Activated naive CD4-positive, alpha-beta T cell treated with anti-CD3 and anti-CD28 coated beads for 36 hours (primary cell): ENCODE data around the gene ANKRD44. TPM values are rescaled to one million over a fixed set of nuclear protein-coding genes. Genes with fewer than 3 reads are reported as not detected.

Experiments used
- CTCF ChIA-PET: fragments of 350-600 bp; sonication (Branson Sonifier 250); formaldehyde crosslinking; loops from one replicate; lab custom pipeline; 2021; ENCODE audit warnings: antibody characterized with exemption; lab: Charles Lee
- DNase-seq: peaks from one replicate; pipeline ENCODE4 v3.0.0-alpha.2; 2020
- H3K27ac Mint-ChIP-seq: one replicate; pipeline ENCODE4 v1.8.0; 2021; ENCODE audit warnings: mild to moderate bottlenecking, mixed read lengths
- H3K27me3 Mint-ChIP-seq: one replicate; pipeline ENCODE4 v1.8.0; 2021; ENCODE audit warnings: low read depth, mixed read lengths
- H3K36me3 Mint-ChIP-seq: one replicate; pipeline ENCODE4 v1.8.0; 2021; ENCODE audit warnings: low read depth, mixed read lengths
- H3K4me1 Mint-ChIP-seq: one replicate; pipeline ENCODE4 v1.8.0; 2021; ENCODE audit warnings: low read depth, mixed read lengths
- H3K4me3 Mint-ChIP-seq: one replicate; pipeline ENCODE4 v1.8.0; 2021; ENCODE audit warnings: mild to moderate bottlenecking, moderate library complexity, mixed read lengths
- H3K9me3 Mint-ChIP-seq: one replicate; pipeline ENCODE4 v1.8.0; 2021; ENCODE audit warnings: mixed read lengths
- intact Hi-C: fragments of 100-400 bp; cut with micrococcal nuclease; formaldehyde crosslinking; loops from one replicate; pipeline ENCODE4 v1.15.1; 2023
- total RNA-seq, 2 experiments: library from RNA; stranded (reverse); gene quantifications; one replicate each; pipeline ENCODE4 v1.2.3, GENCODE V29; 2021

Gene ANKRD44
- total RNA-seq, 2 experiments from 2014 or later, result 87.8 to 101 TPM

DNA sequence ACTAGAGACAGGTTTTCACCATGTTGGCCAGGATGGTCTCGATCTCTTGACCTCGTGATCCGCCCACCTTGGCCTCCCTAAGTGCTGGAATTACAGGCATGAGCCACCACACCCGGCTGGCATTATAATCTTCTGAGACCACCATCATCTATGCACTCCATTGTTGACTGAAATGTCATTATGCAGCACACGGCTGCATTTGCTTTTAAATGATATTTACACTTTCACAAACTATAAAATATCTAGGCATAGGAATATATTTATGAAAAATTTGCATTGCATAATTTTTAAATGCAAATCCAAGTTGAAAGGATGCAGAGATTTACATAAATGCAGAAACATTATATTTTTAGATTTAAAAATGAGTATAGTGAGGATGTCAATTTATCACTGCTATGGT lies 30.0 kb upstream of the ANKRD44 start:
- Mint-ChIP-seq H3K9me3 (no peaks in the 10 kb centered on the region), H3K27ac (no peak overlapping the region), H3K4me1 (peaks cover 16% of the 10 kb centered on the region), H3K27me3 (no peaks in the 10 kb centered on the region), H3K4me3 (no peak overlapping the region), H3K36me3 (peaks cover 2% of the 10 kb centered on the region)
- CTCF ChIA-PET, result interaction anchor here (0.6 kb wide), 1 partner anchor 320 kb away, joined by 3 read pairs; no protein-coding TSS in a partner anchor
- intact Hi-C loops, result no loop called here
- no peak for DNase-seq

DNA sequence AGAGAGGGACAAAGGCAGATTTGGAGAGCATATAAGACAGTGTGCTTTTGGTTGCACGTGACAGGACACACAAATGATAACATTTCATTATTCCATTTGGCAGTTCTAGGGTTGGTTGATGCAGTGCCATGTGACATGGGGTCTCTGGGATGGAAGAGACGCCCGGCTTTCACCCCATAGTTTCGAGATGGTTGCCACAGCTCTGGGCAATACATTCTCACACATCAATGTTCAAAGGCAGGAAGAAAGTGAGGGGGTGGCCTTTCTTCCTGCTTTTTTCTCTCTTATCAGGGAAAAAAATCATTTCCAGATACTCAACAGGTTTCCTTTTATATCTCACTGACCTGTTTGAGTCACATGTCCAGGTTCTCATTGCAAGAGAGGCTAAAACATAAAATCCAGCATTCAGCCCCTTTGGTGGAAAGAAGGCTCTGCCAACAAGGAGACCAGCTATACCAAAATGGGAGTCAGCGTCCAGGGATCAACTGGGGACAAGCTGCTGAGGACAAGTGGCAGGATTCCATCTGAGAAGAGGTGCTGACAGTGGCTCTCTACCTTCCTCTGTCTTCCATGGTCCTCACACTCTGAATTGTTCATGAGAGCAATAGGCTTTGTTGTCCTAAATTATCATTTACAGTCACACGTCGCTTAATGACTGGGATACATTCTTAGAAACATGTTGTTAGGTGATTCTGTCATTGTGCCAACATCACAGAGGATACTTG lies 29.1 kb upstream of the ANKRD44 start:
- intact Hi-C loops, result no loop called here
- Mint-ChIP-seq H3K9me3 (no peaks in the 10 kb centered on the region), H3K27ac (no peak overlapping the region), H3K4me1 (peaks cover 14% of the 10 kb centered on the region), H3K36me3 (peaks cover 2% of the 10 kb centered on the region), H3K27me3 (no peaks in the 10 kb centered on the region), H3K4me3 (no peak overlapping the region)
- no peak for DNase-seq
- CTCF ChIA-PET, result no interaction called here

- no peaks in the 10 kb centered on the region for H3K27me3 Mint-ChIP-seq
- intact Hi-C loops, result no loop called here
- no peak overlapping the region for H3K4me3 Mint-ChIP-seq
These were observed 28.4 kb upstream of the ANKRD44 start for GRCh38 chr2:197339016-197339415.

DNA sequence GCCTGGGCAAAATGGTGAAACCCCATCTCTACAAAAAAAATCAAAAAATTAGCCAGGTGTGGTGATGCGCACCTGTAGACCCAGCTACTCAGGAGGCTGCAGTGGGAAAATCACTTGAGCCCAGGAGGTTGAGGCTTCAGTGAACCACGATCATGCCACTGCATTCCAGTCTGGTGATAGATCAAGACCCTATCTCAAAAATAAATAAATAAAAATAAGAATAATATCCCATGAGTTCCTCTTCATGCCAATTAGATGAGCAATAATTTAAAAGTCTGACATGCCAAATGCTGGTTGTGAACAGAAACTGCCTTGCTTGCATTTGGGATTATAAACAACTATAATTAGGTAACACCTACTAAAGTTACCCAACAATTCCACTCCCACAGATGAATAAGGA lies 22.1 kb upstream of the ANKRD44 start:
- H3K4me1 Mint-ChIP-seq, result peaks cover 20% of the 10 kb centered on the region
- no peak overlapping the region for H3K4me3 Mint-ChIP-seq
- H3K27ac Mint-ChIP-seq, result no peak overlapping the region
- intact Hi-C loops, result no loop called here
- peaks cover 5% of the 10 kb centered on the region for H3K36me3 Mint-ChIP-seq
- CTCF ChIA-PET, result no interaction called here
- no peak for DNase-seq
- H3K27me3 Mint-ChIP-seq, result no peaks in the 10 kb centered on the region
- peaks cover 9% of the 10 kb centered on the region for H3K9me3 Mint-ChIP-seq

More at GRCh38 chr2:197339016-197339415, 28.4 kb upstream of the ANKRD44 start:
- peaks cover 2% of the 10 kb centered on the region for H3K36me3 Mint-ChIP-seq
- no peak overlapping the region for H3K27ac Mint-ChIP-seq
- no peak for DNase-seq
- CTCF ChIA-PET, result no interaction called here
- peaks cover 17% of the 10 kb centered on the region for H3K4me1 Mint-ChIP-seq
- no peaks in the 10 kb centered on the region for H3K9me3 Mint-ChIP-seq

DNA sequence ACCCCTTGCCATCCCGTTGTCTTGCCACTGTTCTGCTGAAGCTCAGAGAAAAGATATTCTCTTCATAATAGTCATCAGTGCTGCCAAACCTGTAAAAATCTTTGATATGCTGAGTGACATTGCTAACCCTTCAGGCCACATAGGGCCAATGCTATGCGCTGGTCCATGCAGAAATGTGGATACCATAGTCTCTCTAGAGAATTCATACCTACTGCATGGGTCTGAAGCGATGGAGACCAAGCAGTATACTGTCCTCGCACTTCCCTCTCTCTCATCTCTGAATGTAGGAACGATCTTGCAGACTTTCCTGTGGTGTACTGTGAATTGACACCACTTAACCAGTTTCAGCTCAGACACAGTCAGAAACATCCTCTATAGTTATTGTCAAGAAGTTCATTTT lies 17.9 kb upstream of the ANKRD44 start:
- Mint-ChIP-seq H3K9me3 (peaks cover 9% of the 10 kb centered on the region), H3K4me3 (peak overlapping the region; percentile 6), H3K36me3 (peaks cover 3% of the 10 kb centered on the region), H3K27me3 (no peaks in the 10 kb centered on the region), H3K27ac (peak overlapping the region; percentile 89), H3K4me1 (peaks cover 51% of the 10 kb centered on the region)
- intact Hi-C loops, result loop anchor here (1.0 to 5.0 kb wide), 4 partner anchors 31 to 401 kb away; partner anchors contain the start of gene PGAP1
- CTCF ChIA-PET, result interaction anchor here (0.6 to 2.1 kb wide), 10 partner anchors 9 to 215 kb away, joined by 3 to 10 read pairs (median 4); partner anchors contain the start of gene ANKRD44
- DNase-seq, result no peak

DNA sequence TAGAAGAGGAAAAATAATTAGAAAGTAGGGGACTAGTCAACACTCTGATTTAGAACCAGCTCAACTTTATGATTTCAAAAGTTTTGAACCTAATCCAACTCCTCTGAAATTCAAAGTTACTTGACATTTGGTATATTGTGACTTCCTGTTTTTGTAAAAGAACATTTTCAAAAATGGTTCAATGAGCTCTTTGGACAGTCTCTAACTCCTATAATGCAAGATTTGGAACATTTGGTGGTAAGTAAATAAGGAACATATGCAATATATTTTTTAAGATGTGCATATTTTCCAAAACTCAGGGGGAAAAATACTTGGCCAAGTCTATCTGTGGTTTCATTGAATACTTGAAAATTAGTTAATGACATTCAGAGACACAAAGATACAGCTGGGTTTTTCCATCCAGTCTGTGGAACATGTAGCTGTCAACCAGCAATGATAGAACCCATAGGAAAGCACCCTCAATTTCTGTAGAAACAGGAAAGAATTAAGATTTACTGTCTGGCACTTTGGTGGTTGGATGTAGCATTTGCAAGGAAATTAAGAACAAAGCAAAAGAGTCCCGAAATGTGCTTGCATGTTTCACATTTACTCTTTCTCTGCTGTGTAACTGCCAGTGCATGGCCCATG lies 17.0 kb upstream of the ANKRD44 start:
- Mint-ChIP-seq H3K4me1 (peaks cover 60% of the 10 kb centered on the region), H3K4me3 (peak overlapping the region; percentile 25), H3K27ac (peak overlapping the region; percentile 89), H3K36me3 (peaks cover 3% of the 10 kb centered on the region), H3K27me3 (no peaks in the 10 kb centered on the region), H3K9me3 (peaks cover 9% of the 10 kb centered on the region)
- no peak for DNase-seq
- intact Hi-C loops, result loop anchor here (1.0 to 5.0 kb wide), 4 partner anchors 32 to 400 kb away; partner anchors contain the start of gene PGAP1
- CTCF ChIA-PET, result interaction anchor here (0.7 to 2.1 kb wide), 8 partner anchors 9 to 237 kb away, joined by 3 to 10 read pairs (median 4); partner anchors contain the start of gene ANKRD44

GRCh38 chr2:197327073-197327471 lies 16.5 kb upstream of the ANKRD44 start:
- peak overlapping the region; percentile 89 for H3K27ac Mint-ChIP-seq
- peaks cover 9% of the 10 kb centered on the region for H3K9me3 Mint-ChIP-seq
- H3K4me3 Mint-ChIP-seq, result no peak overlapping the region
- intact Hi-C loops, result loop anchor here (5.0 kb wide), 2 partner anchors 255 to 400 kb away; partner anchors contain the start of gene PGAP1
- CTCF ChIA-PET, result interaction anchor here (0.7 to 2.1 kb wide), 8 partner anchors 9 to 236 kb away, joined by 3 to 10 read pairs (median 5); partner anchors contain the start of gene ANKRD44
- no peak for DNase-seq
- H3K27me3 Mint-ChIP-seq, result no peaks in the 10 kb centered on the region
- H3K36me3 Mint-ChIP-seq, result peaks cover 3% of the 10 kb centered on the region
- H3K4me1 Mint-ChIP-seq, result peaks cover 63% of the 10 kb centered on the region

DNA sequence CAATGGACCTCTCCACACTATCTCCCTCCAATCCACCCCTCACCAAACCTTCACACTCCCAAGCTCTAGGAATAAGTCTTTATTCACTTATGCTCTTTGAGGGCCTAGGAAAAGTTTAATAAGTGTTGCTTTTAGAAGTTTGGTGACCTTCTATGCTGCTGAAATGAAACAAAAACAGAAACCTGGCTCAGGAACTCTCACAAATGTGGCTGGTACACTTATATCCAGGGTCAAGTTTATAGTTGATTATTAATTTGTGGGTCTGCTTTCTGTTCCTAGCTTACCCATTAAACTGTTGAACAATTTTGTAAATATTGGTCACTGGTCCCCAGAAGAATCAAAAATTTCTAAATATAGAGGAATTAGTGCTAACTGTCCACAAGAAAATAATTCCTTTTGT lies 14.2 kb upstream of the ANKRD44 start:
- Mint-ChIP-seq H3K36me3 (no peaks in the 10 kb centered on the region), H3K27ac (peak overlapping the region; percentile 57)
- no peak for DNase-seq

DNA sequence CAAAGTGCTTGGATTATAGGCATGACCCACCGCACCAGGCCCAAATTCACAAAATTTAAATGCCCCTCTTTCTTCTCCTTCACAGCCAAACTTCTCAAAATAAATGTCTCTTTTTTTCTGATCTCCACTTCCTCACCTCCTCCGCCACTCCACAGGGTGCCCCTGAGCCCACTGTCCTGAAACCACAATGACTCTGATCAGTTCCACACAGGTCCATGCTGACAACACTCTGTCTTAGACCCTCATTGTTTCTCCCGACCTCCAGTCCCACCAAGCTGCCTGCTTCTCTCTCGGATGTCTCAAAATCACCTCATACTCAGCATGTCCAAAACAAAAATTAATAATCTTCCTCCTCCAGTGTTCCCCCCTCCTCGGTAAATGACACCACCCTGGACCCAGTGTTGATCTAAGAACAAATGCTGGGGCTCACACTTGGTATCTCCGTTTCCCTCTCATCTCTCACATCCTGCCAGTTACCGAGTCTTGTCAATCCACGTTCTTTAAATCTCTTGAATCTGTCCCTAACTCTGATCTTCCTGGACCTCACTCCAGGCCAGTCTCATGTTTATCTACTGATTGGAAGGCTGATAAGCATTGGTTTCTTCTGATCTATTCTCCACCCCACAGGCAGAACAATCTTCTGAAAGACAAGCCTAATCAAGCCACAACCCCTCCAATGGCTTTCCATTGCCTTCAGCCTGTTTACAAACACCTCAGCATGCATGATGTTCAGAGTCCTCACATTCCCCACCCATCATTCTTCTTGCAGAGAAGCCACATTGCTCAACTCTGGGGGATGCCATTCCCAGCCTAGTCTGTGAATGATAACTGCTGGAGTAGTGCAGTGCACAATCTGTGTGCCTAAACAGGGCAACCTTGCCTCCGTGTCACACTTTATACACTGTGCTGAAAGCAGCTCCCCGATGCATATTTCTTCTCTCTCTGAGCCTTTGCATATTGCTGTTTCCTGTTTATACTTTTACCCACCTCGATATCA lies 12.4 kb upstream of the ANKRD44 start:
- Mint-ChIP-seq H3K4me3 (peak overlapping the region; percentile 62), H3K4me1 (peaks cover 73% of the 10 kb centered on the region), H3K27ac (peak overlapping the region; percentile 88), H3K9me3 (no peaks in the 10 kb centered on the region), H3K36me3 (no peaks in the 10 kb centered on the region), H3K27me3 (no peaks in the 10 kb centered on the region)
- peak; percentile 41 for DNase-seq
- intact Hi-C loops, result loop anchor here (5.0 kb wide), 1 partner anchor 686 kb away; the partner anchor contains the start of gene CCDC150
- CTCF ChIA-PET, result interaction anchor here (0.7 to 1.4 kb wide), 4 partner anchors 10 to 210 kb away, joined by 3 to 5 read pairs (median 3); no protein-coding TSS in a partner anchor

More for the DNA sequence above, 14.2 kb upstream of the ANKRD44 start:
- Mint-ChIP-seq H3K4me3 (peak overlapping the region; percentile 45), H3K9me3 (peaks cover 1% of the 10 kb centered on the region), H3K4me1 (peaks cover 80% of the 10 kb centered on the region), H3K27me3 (no peaks in the 10 kb centered on the region)
- intact Hi-C loops, result loop anchor here (2.0 to 5.0 kb wide), 4 partner anchors 252 to 688 kb away; partner anchors contain the start of genes CCDC150 and PGAP1
- CTCF ChIA-PET, result interaction anchor here (1.6 kb wide), 1 partner anchor 14 kb away, joined by 4 read pairs; no protein-coding TSS in a partner anchor

DNA sequence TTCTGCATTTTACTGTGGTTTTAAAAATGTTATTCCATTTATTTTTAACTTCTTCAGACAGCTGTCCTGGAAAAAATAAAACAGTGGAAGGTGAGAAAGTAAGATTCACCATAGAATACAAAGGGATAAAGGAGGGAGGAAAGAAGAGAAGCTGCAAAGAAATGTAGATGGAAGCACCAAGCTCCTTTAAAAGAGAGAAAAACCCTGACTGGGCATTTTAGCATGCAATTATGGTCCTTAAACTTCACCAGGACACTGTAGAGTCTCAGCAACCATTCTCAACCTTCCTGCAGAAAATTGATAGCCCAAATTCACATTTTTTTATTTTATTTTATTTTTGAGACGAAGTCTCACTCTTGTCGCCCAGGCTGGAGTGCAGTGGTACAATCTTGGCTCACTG lies 11.6 kb upstream of the ANKRD44 start:
- no peak overlapping the region for H3K4me3 Mint-ChIP-seq
- H3K27me3 Mint-ChIP-seq, result no peaks in the 10 kb centered on the region
- no peaks in the 10 kb centered on the region for H3K36me3 Mint-ChIP-seq
- intact Hi-C loops, result loop anchor here (5.0 kb wide), 1 partner anchor 685 kb away; the partner anchor contains the start of gene CCDC150
- no peak for DNase-seq
- H3K4me1 Mint-ChIP-seq, result peaks cover 66% of the 10 kb centered on the region
- no peaks in the 10 kb centered on the region for H3K9me3 Mint-ChIP-seq
- H3K27ac Mint-ChIP-seq, result no peak overlapping the region
- CTCF ChIA-PET, result interaction anchor here (0.7 to 3.1 kb wide), 5 partner anchors 9 to 209 kb away, joined by 3 to 17 read pairs (median 3); no protein-coding TSS in a partner anchor

DNA sequence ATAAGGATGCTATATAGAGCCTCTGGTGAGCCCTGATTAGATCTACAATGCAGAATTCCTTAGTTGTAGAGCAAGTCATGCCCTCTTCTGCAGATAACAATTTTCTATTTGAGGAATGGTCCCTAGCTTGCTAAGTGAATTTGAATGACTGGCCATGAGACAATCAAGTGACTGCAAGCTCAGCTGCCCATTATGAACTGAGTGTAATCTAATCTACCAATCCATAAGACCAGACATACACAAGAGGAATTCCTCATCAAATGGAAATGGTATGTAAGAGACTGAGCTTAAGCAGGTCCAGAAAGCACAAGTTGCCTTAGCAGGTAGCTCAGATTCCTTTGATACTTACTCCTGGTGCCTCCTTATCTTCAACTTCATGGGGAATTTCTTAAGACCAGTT lies 4.8 kb upstream of the ANKRD44 start:
- Mint-ChIP-seq H3K4me3 (no peak overlapping the region), H3K27me3 (no peaks in the 10 kb centered on the region), H3K36me3 (no peaks in the 10 kb centered on the region), H3K27ac (no peak overlapping the region), H3K4me1 (peaks cover 52% of the 10 kb centered on the region), H3K9me3 (no peaks in the 10 kb centered on the region)
- intact Hi-C loops, result no loop called here
- CTCF ChIA-PET, result interaction anchor here (0.7 to 1.0 kb wide), 3 partner anchors 78 to 202 kb away, joined by 3 to 4 read pairs (median 3); no protein-coding TSS in a partner anchor
- no peak for DNase-seq
